NCI-H1694 treated with DMSO at 0.1 percent for 48 hours (cell line): ENCODE measurements around the gene ZNF260.
A peak's percentile ranks its signal among the peaks of the same experiment; 100 is the strongest.
"Not testable (repeated sequence)": the region's sequence is repeated elsewhere in the genome, so short reads cannot be mapped to it uniquely, and the experiment has no call there.

Experiments
- DNase-seq: peaks from one replicate; lab custom pipeline; 2025; lab: John Stamatoyannopoulos, UW

Gene ZNF260

GRCh38 chr19:36528194-36528920, at the start of gene ZNF260:
Gene ZNF260, minus strand, starts transcription at chr19:36528271. Its CDS starts 13,033 bp downstream, at chr19:36515238.
- DNase-seq = peak; percentile 93

GRCh38 chr19:36577271-36577996, 49.4 kb upstream of the ZNF260 start:
- no peak for DNase-seq

- no peak for DNase-seq
Observed at GRCh38 chr19:36574741-36575140, 46.7 kb upstream of the ZNF260 start.

GRCh38 chr19:36573895-36574720, 46.0 kb upstream of the ZNF260 start:
- DNase-seq = no peak

- peak; percentile 44 for DNase-seq
Observed at GRCh38 chr19:36573020-36573894, 45.2 kb upstream of the ZNF260 start, which contains the start of gene ZNF529. Gene ZNF529, minus strand, starts transcription at chr19:36573292. Its CDS starts 946 bp downstream, at chr19:36572346.

GRCh38 chr19:36572593-36573019, 44.5 kb upstream of the ZNF260 start:
- DNase-seq = no peak

GRCh38 chr19:36564391-36564790, 36.3 kb upstream of the ZNF260 start:
- no peak for DNase-seq

GRCh38 chr19:36547001-36547732, 19.1 kb upstream of the ZNF260 start:
- DNase-seq = peak; percentile 1

GRCh38 chr19:36528921-36529518, 949 bp upstream of the ZNF260 start:
- no peak for DNase-seq

GRCh38 chr19:36527873-36528193, 238 bp downstream of the ZNF260 start:
- DNase-seq = no peak

- DNase-seq = no peak
Observed at GRCh38 chr19:36527341-36527740, 730 bp downstream of the ZNF260 start.

- DNase-seq = no peak
Observed at GRCh38 chr19:36526581-36526980, 1.5 kb downstream of the ZNF260 start.

GRCh38 chr19:36524617-36525016, 3.5 kb downstream of the ZNF260 start:
- no peak for DNase-seq

GRCh38 chr19:36514012-36514612, 14.0 kb downstream of the ZNF260 start:
- no peak for DNase-seq

GRCh38 chr19:36508325-36508724, 19.7 kb downstream of the ZNF260 start:
- DNase-seq = no peak

GRCh38 chr19:36501973-36502372, 26.1 kb downstream of the ZNF260 start:
- DNase-seq = no peak

GRCh38 chr19:36497001-36497400, 31.1 kb downstream of the ZNF260 start:
- DNase-seq = no peak

GRCh38 chr19:36492689-36493453, 35.2 kb downstream of the ZNF260 start:
- peak; percentile 3 for DNase-seq

GRCh38 chr19:36490846-36491245, 37.2 kb downstream of the ZNF260 start:
- not testable (repeated sequence) for DNase-seq
